Regular cardiac myocyte (primary cell): ENCODE measurements around the gene LPIN2. TPM values are rescaled to one million over a fixed set of nuclear protein-coding genes. Genes with fewer than 3 reads are reported as not detected.

Experiments
- total RNA-seq: library from RNA; depleted of rRNA; stranded (reverse); fragments of >200 nt; gene quantifications from 2 replicates; pipeline ENCODE4 v1.2.3, GENCODE V29; 2014

LPIN2 gene, protein sequence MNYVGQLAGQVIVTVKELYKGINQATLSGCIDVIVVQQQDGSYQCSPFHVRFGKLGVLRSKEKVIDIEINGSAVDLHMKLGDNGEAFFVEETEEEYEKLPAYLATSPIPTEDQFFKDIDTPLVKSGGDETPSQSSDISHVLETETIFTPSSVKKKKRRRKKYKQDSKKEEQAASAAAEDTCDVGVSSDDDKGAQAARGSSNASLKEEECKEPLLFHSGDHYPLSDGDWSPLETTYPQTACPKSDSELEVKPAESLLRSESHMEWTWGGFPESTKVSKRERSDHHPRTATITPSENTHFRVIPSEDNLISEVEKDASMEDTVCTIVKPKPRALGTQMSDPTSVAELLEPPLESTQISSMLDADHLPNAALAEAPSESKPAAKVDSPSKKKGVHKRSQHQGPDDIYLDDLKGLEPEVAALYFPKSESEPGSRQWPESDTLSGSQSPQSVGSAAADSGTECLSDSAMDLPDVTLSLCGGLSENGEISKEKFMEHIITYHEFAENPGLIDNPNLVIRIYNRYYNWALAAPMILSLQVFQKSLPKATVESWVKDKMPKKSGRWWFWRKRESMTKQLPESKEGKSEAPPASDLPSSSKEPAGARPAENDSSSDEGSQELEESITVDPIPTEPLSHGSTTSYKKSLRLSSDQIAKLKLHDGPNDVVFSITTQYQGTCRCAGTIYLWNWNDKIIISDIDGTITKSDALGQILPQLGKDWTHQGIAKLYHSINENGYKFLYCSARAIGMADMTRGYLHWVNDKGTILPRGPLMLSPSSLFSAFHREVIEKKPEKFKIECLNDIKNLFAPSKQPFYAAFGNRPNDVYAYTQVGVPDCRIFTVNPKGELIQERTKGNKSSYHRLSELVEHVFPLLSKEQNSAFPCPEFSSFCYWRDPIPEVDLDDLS
- total RNA-seq, result 25.7 and 38.6 TPM in 2 replicates

DNA sequence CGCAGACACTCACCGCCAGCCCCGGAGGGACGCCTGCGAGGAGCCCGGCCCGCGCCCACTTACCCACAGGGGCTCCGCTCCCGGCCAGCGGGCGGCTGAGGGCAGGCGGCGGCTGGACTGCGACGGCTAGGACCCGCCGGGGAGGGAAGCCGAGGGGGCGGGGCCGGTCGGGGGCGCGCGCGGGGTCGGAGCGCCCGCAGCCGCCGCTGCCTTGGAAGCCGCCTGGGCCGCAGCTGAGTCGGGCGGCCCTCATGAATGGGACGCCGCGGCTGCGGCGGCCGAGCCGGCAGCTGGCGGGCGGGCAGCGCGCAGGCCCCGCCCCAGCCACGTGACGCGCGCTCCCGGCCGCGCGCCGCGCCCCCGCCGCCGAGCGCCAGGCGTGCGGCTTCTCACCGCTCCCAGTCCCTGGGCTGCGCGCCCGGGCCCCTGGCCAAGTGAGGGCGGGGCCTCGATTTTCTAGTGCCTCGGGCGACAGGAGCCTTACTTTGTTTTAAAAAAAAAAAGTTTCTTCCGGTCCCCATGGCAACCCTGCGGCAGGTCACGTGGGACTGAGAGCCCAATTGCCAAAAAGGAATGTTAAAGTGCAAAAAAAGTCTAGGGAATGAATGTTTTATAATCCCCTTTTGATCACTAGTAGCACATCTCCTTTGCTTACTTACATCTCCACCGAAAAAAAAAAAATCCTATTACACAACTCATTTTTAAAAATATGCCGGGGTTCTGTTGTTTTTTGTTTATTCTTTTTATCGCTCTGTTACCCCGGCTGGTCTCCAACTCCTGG is at the start of gene LPIN2:
Gene LPIN2, minus strand, starts transcription at position 121 of the 781 bp plus-strand sequence. CDS start 52,304 bp downstream, outside the sequence.

Other genes with a start within 250 kb of the LPIN2 start
- gene EMILIN2, start 166.1 kb downstream of the LPIN2 start, total RNA-seq, result 11.0 and 16.1 TPM in 2 replicates
- gene MYOM1, start 206.8 kb upstream of the LPIN2 start, total RNA-seq, result 0.38 and 5.6 TPM in 2 replicates
- gene MYL12A, start 234.7 kb upstream of the LPIN2 start, total RNA-seq, result 1,015 and 1,197 TPM in 2 replicates
- 423 and 523 TPM in 2 replicates for gene MYL12B, start 249.0 kb upstream of the LPIN2 start, total RNA-seq